K562 (cell line): ENCODE data around the gene CRYBG2. TPM values are rescaled to one million over a fixed set of nuclear protein-coding genes. Genes with fewer than 3 reads are reported as not detected.

Experiments
- ATAC-seq: fragments of 200-7000 bp; cut with Tn5 transposase; 3 replicates; pipeline ENCODE4 v1.9.1; 2020; ENCODE audit warnings: moderate library complexity
- BruUV-seq: library from RNA; stranded (reverse); fragments of 400-500 nt; replicated peaks from 2 replicates; lab custom pipeline; 2021; lab: Mats Ljungman, UMichigan
- CTCF ChIA-PET: fragments of 300-600 bp; formaldehyde crosslinking; extraction: SDS; loops from one replicate; lab custom pipeline; 2021; ENCODE audit warnings: low intra/inter-chr PET ratio; lab: Yijun Ruan, JAX
- POLR2A ChIA-PET: fragments of 300-600, 350-650 bp; sonication (Branson Sonifier 250); formaldehyde crosslinking; extraction: SDS; loops from one replicate; lab custom pipeline; 2021; ENCODE audit warnings: antibody characterized with exemption, inconsistent platforms; lab: Yijun Ruan, JAX
- DNase-seq, 4 experiments: peaks; one replicate each; pipeline versions ENCODE4 v3.0.0 to v3.0.0-alpha.2; 2011 to 2018; ENCODE audit warnings: low spot score in 3 of 4, mixed read lengths in 3 of 4; ENCODE audit errors: extremely low read depth in 1 of 4
- FAIRE-seq: peaks from 2 replicates; lab custom pipeline; 2011; peaks lifted over from hg19 to GRCh38; lab: Jason Lieb, UNC
- H2AFZ ChIP-seq: 2 replicates; pipeline ENCODE4 v1.6.0; 2011; ENCODE audit warnings: low read depth, low read length, control low read depth, inconsistent platforms
- H3K27ac ChIP-seq: fragments of 200-600 bp; 3 replicates; pipeline ENCODE4 v1.8.0; 2011; ENCODE audit warnings: low read depth, mild to moderate bottlenecking, control low read depth, inconsistent platforms, low read length, moderate library complexity, mixed read lengths; ENCODE audit errors: extremely low read depth
- H3K27me3 ChIP-seq, 2 experiments: fragments of 300-600 bp in 1 of 2; 2 replicates in 1 of 2; 3 replicates in 1 of 2; pipeline versions ENCODE4 v1.6.0 to v1.8.0; 2011; ENCODE audit warnings: inconsistent platforms in 2 of 2, low read length in 2 of 2, mild to moderate bottlenecking in 1 of 2, mixed read lengths in 1 of 2, moderate library complexity in 1 of 2; ENCODE audit not compliant: control insufficient read depth in 2 of 2, insufficient read depth in 2 of 2
- H3K36me3 ChIP-seq: fragments of 300-600 bp; 3 replicates; pipeline ENCODE4 v1.8.0; 2011; ENCODE audit warnings: mild to moderate bottlenecking, low read length, inconsistent platforms; ENCODE audit not compliant: control insufficient read depth, insufficient read depth
- H3K4me1 ChIP-seq, 2 experiments: fragments of 200-600 bp in 1 of 2; replicated peaks in 1 of 2; 2 replicates in 1 of 2; 3 replicates in 1 of 2; pipeline versions ENCODE4 v1.5.1 to v1.8.0; 2011; ENCODE audit warnings: inconsistent platforms in 2 of 2, low read length in 2 of 2, mild to moderate bottlenecking in 1 of 2, mixed read lengths in 1 of 2, moderate library complexity in 1 of 2; ENCODE audit not compliant: control insufficient read depth in 2 of 2, insufficient read depth in 2 of 2
- H3K4me2 ChIP-seq: 2 replicates; pipeline ENCODE4 v1.6.1; 2011; ENCODE audit warnings: low read length, control low read depth, inconsistent platforms, mixed read lengths; ENCODE audit not compliant: insufficient read depth
- H3K4me3 ChIP-seq: fragments of 200-600 bp; sonication (generic), shearing (Covaris generic); 2 replicates; pipeline ENCODE4 v1.5.1; 2016; ENCODE audit warnings: control low read depth, inconsistent platforms
- H3K79me2 ChIP-seq: fragments of 200-600 bp; 3 replicates; pipeline ENCODE4 v1.8.0; 2011; ENCODE audit warnings: low read length, inconsistent platforms; ENCODE audit not compliant: control insufficient read depth, insufficient read depth
- H3K9ac ChIP-seq, 2 experiments: 2 replicates each; pipeline versions ENCODE4 v1.6.0 to v1.6.1; 2011; ENCODE audit warnings: low read depth in 2 of 2, low read length in 2 of 2, control low read depth in 1 of 2, inconsistent platforms in 1 of 2, mild to moderate bottlenecking in 1 of 2, mixed read lengths in 1 of 2; ENCODE audit not compliant: insufficient read depth in 1 of 2
- H3K9me1 ChIP-seq: one replicate; pipeline ENCODE4 v1.6.0; 2011; ENCODE audit warnings: inconsistent platforms, mild to moderate bottlenecking, low read length, moderate library complexity; ENCODE audit not compliant: control insufficient read depth, insufficient read depth
- H3K9me3 ChIP-seq: replicated peaks from 2 replicates; pipeline ENCODE4 v1.5.1; 2011; ENCODE audit warnings: low read depth, low read length, inconsistent platforms; ENCODE audit not compliant: control insufficient read depth, insufficient read depth
- H4K20me1 ChIP-seq: replicated peaks from 2 replicates; pipeline ENCODE4 v1.6.1; 2011; ENCODE audit warnings: low read length, inconsistent platforms, mixed read lengths; ENCODE audit not compliant: control insufficient read depth, insufficient read depth
- BCOR ChIP-seq: fragments of 450-650 bp; IDR thresholded peaks from 2 replicates; pipeline ENCODE4 v1.6.1; 2016
- CAMTA2 ChIP-seq: fragments of 250-450 bp; sonication (Bioruptor Pico); conservative IDR thresholded peaks from 2 replicates; pipeline ENCODE4 v1.5.1; 2022
- HCFC1 ChIP-seq: IDR thresholded peaks from 2 replicates; pipeline ENCODE4 v1.6.1; 2012; ENCODE audit warnings: low read depth, low read length, improper control_type of control experiment
- HNRNPUL1 ChIP-seq: fragments of 200-400 bp; formaldehyde crosslinking; IDR thresholded peaks from 2 replicates; pipeline ENCODE4 v1.6.1; 2017; ENCODE audit warnings: low read length
- IFI16 ChIP-seq: fragments of 250-450 bp; sonication (Bioruptor Pico); IDR thresholded peaks from 2 replicates; pipeline ENCODE4 v2.1.2; 2022; ENCODE audit warnings: mild to moderate bottlenecking, inconsistent platforms
- KHSRP ChIP-seq: fragments of 450-650 bp; IDR thresholded peaks from 2 replicates; pipeline ENCODE4 v1.6.1; 2017
- NCOA2 ChIP-seq, 2 experiments: fragments of 450-650 bp; IDR thresholded peaks; 2 replicates each; pipeline ENCODE4 v1.6.1; 2018; ENCODE audit warnings: mild to moderate bottlenecking in 2 of 2, moderate library complexity in 1 of 2; ENCODE audit not compliant: partially characterized antibody in 2 of 2
- PHF20 ChIP-seq: fragments of 450-650 bp; IDR thresholded peaks from 2 replicates; pipeline ENCODE4 v1.6.1; 2018; ENCODE audit not compliant: partially characterized antibody
- RCOR1 ChIP-seq, 2 experiments: IDR thresholded peaks; 2 replicates each; pipeline ENCODE4 v1.6.1; 2012; ENCODE audit warnings: low read depth in 2 of 2, low read length in 2 of 2, borderline replicate concordance in 1 of 2, improper control_type of control experiment in 1 of 2
- U2AF1 ChIP-seq: fragments of 200-400 bp; formaldehyde crosslinking; optimal IDR thresholded peaks from 2 replicates; pipeline ENCODE3; 2017; ENCODE audit warnings: mild to moderate bottlenecking, low read depth, low read length, moderate library complexity
- ZKSCAN8 ChIP-seq: fragments of 200-800 bp; sonication (Bioruptor generic); IDR thresholded peaks from 2 replicates; pipeline ENCODE4 v1.6.1; 2016; ENCODE audit warnings: missing genetic modification characterization, missing compliant biosample characterization
- ZNF24 ChIP-seq: fragments of 450-650 bp; IDR thresholded peaks from 2 replicates; pipeline ENCODE4 v1.6.1; 2016
- ZNF778 ChIP-seq: fragments of 450-650 bp; formaldehyde crosslinking; IDR thresholded peaks from 2 replicates; pipeline ENCODE4 v1.4.0; 2020; ENCODE audit warnings: mild to moderate bottlenecking, moderate library complexity
- WGBS: fragments of 100-300 bp; shearing (Covaris generic); methylation state at CpG from one replicate; pipeline ENCODE4 v1.1.6; 2016; ENCODE audit warnings: low coverage, mixed read lengths; ENCODE audit not compliant: insufficient coverage; ENCODE audit errors: missing lambda C conversion rate; 5-methylcytosine and 5-hydroxymethylcytosine counted together
- in situ Hi-C: fragments of 300-500 bp; cut with MboI; formaldehyde crosslinking; loops from 4 replicates; pipeline ENCODE4 v1.15.0; 2018; ENCODE audit warnings: inconsistent platforms, mixed read lengths
- intact Hi-C: fragments of 100-400 bp; cut with micrococcal nuclease; formaldehyde crosslinking; loops from 2 replicates; pipeline ENCODE4 v1.14.2; 2022
- polyA plus RNA-seq, 8 experiments: library from polyadenylated mRNA; depleted of rRNA in 4 of 8; stranded (reverse) in 5 of 8; unstranded in 3 of 8; fragments of >200 nt; fragmentation: Nextera tagmentation in 2 of 8; fragmentation: Illumina TruSeq in 1 of 8; extraction: Ambion mirVana in 2 of 8; extraction: Trizol in 1 of 8; gene quantifications; 2 replicates each; pipeline versions ENCODE4 v1.2.1 to v1.2.3, GENCODE V29; 2011 to 2014; ENCODE audit warnings: inconsistent platforms in 1 of 8, missing spikeins in 1 of 8
- total RNA-seq, 7 experiments: library from RNA; depleted of rRNA in 6 of 7; stranded (reverse); fragments of >200 nt in 6 of 7; fragmentation: Illumina TruSeq in 2 of 7; extraction: Trizol in 2 of 7; gene quantifications; 2 replicates each; pipeline versions ENCODE4 v1.2.1 to v1.2.3, GENCODE V29; 2011 to 2021; ENCODE audit warnings: low replicate concordance in 1 of 7
- TF ChIP-seq, protein P1 (sequence below): fragments of 200-800 bp; sonication (Bioruptor generic); IDR thresholded peaks from 2 replicates; pipeline ENCODE4 v1.6.1; 2017; ENCODE audit warnings: missing genetic modification characterization, missing compliant biosample characterization
- TF ChIP-seq, protein P2 (sequence below): sonication (generic); formaldehyde crosslinking; IDR thresholded peaks from 2 replicates; pipeline ENCODE4 v1.8.1; 2023; ENCODE audit warnings: mild to moderate bottlenecking, missing genetic modification reagents, moderate library complexity

Gene CRYBG2
- total and polyA plus RNA-seq, 9 of the 15 experiments (the other 6 are each of a cell fraction or from before 2014, with no cell fraction given) = 0.39 to 8.5 (median 3.7) TPM

GRCh38 chr1:26291433-26291832 lies 62.5 kb downstream of the CRYBG2 start:
- intact Hi-C loops = no loop called here

DNA sequence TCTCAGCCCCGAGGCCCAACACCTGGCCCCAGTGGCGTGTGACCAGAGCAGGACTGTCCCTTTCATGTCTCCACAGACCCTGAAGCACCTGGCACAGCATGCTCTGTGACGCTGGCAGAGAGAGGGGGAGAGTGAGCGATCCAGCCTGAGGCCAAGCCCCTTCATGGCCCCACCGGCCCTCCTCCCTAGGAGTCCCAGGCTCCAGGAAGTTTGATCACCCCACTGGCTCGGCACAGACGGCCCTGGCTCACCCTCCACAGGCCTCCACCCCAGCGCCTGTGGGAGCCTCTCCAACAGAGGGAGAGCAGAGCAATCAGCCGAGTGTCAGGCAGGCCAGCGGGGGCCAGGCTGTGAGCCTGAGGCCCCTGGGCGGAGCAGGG lies 63.1 kb downstream of the CRYBG2 start:
- no TSS peak for BruUV-seq

More at GRCh38 chr1:26291433-26291832, 62.5 kb downstream of the CRYBG2 start:
- ChIA-PET POLR2A (interaction anchor here (1.0 kb wide), 1 partner anchor 11 kb away, joined by 4 read pairs; no protein-coding TSS in a partner anchor), CTCF (no interaction called here)
- Histone ChIP-seq H3K27me3 (no peaks in the 10 kb centered on the region), H4K20me1 (no peaks in the 10 kb centered on the region), H3K4me3 (no peak overlapping the region), H2AFZ (no peak overlapping the region), H3K9ac (peak overlapping the region in 1 of 2 experiments; percentile 31; a peak in 1 of 4 replicates), H3K9me3 (no peaks in the 10 kb centered on the region), H3K4me1 (peaks cover 34 to 55% of the 10 kb centered on the region in 2 experiments), H3K4me2 (no peak overlapping the region), H3K79me2 (no peaks in the 10 kb centered on the region), H3K27ac (no peak overlapping the region), H3K36me3 (peaks cover 9% of the 10 kb centered on the region; the same call in 1 of the 3 replicates), H3K9me1 (no peaks in the 10 kb centered on the region)
- ATAC-seq (no peak), DNase-seq (no peak), FAIRE-seq (no peak)
- no TSS peak for BruUV-seq
- in situ Hi-C loops = no loop called here
- WGBS = 88% methylated on average over 3 of the region's 3 CpGs
- TF ChIP-seq ZNF24 (no peak), HCFC1 (no peak), PHF20 (no peak), CAMTA2 (CRISPR knock-in tag) (no peak), IFI16 (CRISPR knock-in tag) (no peak), U2AF1 (no peak), ZNF778 (no peak), KHSRP (no peak)

More for the DNA sequence above, 63.1 kb downstream of the CRYBG2 start:
- H3K79me2 ChIP-seq = no peaks in the 10 kb centered on the region
- no peak for ATAC-seq
- no peaks in the 10 kb centered on the region for H4K20me1 ChIP-seq
- H3K27me3 ChIP-seq = no peaks in the 10 kb centered on the region
- POLR2A ChIA-PET = interaction anchor here (0.6 to 1.0 kb wide), 2 partner anchors 10 to 469 kb away, joined by 3 to 4 read pairs; no protein-coding TSS in a partner anchor
- DNase-seq = no peak
- 77% methylated on average over 10 of the region's 11 CpGs for WGBS
- H3K4me3 ChIP-seq = no peak overlapping the region
- H3K36me3 ChIP-seq = peaks cover 5% of the 10 kb centered on the region; the same call in 1 of the 3 replicates
- H3K27ac ChIP-seq = no peak overlapping the region
- peaks cover 39 to 60% of the 10 kb centered on the region in 2 experiments for H3K4me1 ChIP-seq
- FAIRE-seq = no peak
- no peak overlapping the region for H2AFZ ChIP-seq
- TF ChIP-seq HNRNPUL1 (no peak), BCOR (no peak), ZKSCAN8 (CRISPR knock-in tag) (no peak), NCOA2 (IDR thresholded peaks at IDR 0.05; ENCODE audit: partially characterized antibody in 2 of 2) (no peak), RCOR1 (IDR thresholded peaks at IDR 0.05; ENCODE audit: borderline replicate concordance in 1 of 2, low read depth in 2 of 2, low read length in 2 of 2) (no peak)
- TF ChIP-seq, protein P1, sequence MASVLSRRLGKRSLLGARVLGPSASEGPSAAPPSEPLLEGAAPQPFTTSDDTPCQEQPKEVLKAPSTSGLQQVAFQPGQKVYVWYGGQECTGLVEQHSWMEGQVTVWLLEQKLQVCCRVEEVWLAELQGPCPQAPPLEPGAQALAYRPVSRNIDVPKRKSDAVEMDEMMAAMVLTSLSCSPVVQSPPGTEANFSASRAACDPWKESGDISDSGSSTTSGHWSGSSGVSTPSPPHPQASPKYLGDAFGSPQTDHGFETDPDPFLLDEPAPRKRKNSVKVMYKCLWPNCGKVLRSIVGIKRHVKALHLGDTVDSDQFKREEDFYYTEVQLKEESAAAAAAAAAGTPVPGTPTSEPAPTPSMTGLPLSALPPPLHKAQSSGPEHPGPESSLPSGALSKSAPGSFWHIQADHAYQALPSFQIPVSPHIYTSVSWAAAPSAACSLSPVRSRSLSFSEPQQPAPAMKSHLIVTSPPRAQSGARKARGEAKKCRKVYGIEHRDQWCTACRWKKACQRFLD (CRISPR knock-in tag) = no peak
- TF ChIP-seq, protein P2, sequence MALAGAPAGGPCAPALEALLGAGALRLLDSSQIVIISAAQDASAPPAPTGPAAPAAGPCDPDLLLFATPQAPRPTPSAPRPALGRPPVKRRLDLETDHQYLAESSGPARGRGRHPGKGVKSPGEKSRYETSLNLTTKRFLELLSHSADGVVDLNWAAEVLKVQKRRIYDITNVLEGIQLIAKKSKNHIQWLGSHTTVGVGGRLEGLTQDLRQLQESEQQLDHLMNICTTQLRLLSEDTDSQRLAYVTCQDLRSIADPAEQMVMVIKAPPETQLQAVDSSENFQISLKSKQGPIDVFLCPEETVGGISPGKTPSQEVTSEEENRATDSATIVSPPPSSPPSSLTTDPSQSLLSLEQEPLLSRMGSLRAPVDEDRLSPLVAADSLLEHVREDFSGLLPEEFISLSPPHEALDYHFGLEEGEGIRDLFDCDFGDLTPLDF (CRISPR knock-in tag) = no peak
- peak overlapping the region in 1 of 2 experiments; percentile 85; a peak in 2 of 4 replicates for H3K9ac ChIP-seq
- no peaks in the 10 kb centered on the region for H3K9me1 ChIP-seq
- CTCF ChIA-PET = interaction anchor here (0.7 kb wide), 1 partner anchor 57 kb away, joined by 3 read pairs; no protein-coding TSS in a partner anchor
- no peak overlapping the region for H3K4me2 ChIP-seq
- in situ Hi-C loops (no loop called here), intact Hi-C loops (no loop called here)
- no peaks in the 10 kb centered on the region for H3K9me3 ChIP-seq
